GM19463 (cell line): ENCODE measurements around the gene FOCAD.

Experiments
- ATAC-seq: cut with Tn5 transposase; IDR thresholded peaks from one replicate; pipeline ENCODE4 v1.9.1; 2021; ENCODE audit warnings: mild to moderate bottlenecking, moderate library complexity; ENCODE audit not compliant: unreplicated experiment

The FOCAD gene

DNA sequence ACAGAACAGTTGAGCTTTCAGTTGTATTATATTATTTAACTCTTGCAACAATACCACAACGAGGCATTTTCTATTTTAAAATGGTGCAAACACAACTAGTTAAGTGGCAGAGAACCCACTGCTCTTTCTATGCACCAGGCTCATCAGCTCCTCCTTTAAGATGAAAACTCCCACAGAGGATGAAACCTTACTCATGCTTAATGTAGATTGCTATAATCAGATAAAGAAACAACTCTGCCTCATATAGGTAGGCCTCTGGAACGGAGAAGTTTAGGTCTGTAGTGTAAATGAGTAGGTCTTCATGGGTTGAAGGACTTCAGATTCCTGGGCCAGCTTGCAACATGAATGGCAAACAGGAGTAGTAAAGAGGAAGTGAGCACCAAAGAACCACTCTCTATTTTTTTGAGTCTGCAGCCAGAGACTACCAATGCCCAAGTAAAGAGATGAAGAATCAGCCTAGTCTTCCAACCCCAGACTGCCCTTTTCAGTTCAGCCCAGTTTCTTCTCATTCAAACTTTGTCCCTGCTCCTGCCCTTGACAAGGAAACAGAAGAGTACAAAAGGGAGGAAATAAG lies 313.5 kb downstream of the FOCAD start:
- ATAC-seq, result peak; percentile 85

DNA sequence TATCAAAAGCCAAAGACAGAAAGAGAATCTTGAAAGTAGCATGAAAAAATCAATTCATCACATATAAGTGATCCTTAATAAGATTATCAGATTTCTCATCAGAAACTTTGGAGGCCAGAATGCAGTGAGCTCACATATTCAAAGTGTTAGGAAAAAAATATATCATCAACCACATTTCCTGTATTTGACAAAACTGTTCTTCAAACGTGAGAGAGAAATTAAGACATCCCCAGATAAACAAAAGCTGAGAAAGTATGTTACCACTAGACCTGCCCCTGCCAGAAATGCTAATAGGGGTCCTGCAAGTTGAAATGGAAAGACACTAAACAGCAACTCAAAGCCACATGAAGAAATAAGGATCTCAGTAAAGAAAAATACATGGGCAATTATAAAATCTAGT lies 317.5 kb downstream of the FOCAD start:
- ATAC-seq, result no peak

DNA sequence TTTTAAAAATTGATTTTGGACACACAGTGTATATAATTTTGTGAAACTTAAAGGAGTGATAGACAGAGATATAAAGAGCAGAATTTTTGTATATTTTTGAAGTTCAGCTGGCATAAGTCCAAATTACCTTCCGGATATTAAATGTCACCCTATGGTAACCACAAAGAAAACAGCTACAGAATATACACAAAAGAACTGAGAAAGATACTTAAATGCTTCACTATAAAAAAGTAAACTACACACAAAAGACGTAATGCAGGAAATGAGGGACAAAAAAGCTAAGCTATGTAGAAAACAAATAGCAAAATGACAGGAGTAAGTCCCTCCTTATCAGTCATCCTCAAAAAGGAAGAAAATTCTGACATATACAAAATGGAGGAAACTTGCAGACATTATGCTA lies 318.0 kb downstream of the FOCAD start:
- no peak for ATAC-seq

DNA sequence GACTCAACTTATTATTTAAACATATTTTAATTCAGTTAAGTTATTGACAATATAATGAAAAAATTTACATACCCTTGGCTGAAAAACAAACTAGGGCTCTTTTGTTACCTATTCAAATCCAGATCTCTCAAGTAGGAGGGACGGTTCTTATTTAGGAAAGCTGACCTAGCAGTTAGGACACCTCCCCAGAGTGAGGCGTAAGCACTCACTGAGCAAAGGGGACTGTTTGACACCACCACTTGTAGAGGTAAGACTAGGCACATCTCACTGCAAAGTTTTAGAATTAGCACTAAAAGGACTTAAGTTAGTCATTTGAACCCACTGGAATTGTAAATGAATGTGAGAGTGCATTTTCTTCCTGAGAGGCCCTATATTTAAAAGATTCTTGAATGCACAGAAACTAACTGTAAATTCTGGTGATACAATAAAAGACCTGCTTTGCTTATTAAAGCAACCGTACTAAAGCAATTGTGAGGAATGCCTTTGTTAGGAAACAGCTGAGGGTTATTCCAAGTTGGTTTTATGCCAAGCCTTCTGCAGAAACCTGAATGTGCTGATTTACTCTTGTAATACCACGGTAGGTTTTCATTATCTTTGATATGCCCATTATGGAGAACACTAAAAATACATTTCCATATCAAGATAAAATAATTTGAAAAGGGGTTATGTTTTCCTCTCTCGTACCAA lies 331.2 kb downstream of the FOCAD start:
- ATAC-seq, result no peak

DNA sequence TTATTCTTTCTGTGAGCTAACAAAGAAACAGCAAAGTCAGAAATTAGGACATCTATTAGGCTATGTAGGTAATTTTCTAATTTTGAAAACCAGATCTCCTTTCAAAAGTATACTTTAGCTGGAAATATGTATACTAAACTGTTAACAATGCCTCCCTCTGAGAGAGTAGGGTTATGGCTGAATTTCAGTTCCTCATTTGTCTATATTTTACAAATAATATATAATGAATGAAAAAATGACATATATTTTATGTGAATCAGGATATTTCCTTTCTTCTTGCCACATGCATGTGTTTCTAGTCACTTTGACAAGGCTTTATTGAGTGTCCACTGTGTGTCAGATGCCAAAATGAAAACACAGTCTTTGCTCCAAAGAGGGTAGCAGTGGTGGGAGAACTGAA lies 331.9 kb downstream of the FOCAD start:
- ATAC-seq, result no peak

DNA sequence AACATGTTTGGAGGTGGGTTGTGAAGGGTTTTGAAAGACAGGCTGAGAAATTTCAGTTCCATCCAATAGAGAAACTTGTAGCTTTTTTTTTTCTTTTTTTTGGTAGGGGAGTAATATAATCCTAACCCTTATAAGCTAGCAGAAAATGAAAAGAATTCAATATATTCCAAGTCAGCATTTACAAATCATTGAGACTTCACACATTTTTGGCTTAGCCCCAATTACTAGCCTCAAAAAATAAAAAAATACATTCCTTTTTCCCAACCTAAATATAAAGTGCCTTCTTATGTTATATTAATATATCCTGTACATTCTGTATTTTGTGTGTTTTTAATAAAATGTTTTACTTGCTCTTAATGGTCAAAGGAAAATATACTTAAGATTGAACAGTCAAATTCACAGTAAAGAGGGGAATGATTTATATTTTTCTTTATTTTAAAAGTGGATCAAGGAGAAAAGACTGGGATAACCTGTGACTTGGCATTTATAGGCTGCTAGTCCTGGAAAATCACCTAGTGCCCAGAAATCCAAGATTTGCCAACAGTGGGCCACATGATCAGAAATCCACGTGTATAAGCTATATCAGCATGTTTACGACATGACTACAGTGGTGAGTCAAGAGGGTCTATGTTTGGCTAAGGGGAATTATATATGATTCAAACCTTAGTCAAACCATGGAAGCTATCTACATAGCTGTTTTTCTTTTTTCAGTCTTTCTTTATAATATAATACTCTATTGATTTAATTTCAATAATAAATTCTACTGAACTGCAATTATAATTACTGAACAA lies 332.8 kb downstream of the FOCAD start:
- ATAC-seq, result no peak

DNA sequence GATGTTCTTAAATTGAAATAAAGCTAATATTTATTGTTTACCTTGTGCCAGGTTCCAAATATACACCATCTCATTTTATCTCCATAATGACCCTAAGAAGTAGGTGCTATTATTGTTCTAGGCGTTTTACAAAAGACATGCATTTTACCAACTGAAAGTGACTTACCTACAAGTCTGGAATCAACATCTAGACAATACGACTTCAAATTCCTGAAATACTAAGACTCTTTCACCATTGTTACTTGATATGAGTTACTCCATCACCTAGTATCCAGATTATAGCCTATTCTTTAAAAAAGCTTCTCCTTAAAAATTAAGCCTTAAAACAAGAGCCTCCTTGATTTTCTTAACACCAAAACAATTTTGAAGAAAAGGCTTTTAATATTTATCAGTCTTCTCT lies 334.1 kb downstream of the FOCAD start:
- no peak for ATAC-seq

DNA sequence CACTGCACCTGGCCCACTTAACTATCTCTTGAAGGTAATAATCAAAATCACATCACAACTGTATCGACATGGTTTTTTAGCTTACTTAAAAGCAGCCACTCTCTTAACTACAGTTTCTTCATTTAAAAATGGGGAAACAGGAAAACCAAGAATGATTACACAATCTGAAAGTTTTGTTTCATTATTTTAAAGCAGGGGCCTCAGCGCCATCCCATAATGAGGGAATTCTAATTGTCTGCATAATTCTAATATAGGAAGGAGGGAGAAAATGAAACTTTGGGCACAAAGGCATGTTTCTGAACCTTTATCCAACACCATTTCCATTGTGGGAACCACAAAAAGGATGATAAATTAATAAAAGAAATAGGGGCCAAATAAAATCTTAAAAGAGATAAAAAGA lies 339.8 kb downstream of the FOCAD start:
- ATAC-seq, result no peak

DNA sequence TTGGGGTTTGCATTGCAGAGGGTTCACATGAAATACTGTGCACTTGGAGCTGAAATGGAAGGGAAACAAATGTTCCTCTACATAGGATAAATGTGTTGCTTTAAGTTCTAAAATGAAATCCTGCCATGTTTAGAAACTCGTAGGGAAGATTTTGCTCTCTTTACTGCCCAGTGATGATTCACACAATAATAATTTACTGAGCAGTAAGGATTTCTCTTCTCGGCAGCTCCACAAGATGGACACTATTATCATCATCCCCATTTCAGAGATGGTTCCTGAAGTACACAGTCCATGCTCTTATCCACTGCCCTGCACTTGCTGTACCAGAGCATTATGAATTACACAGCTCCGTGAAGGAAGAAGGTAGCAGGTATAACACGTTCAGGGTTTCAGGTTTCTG lies 343.2 kb downstream of the FOCAD start:
- ATAC-seq, result no peak

DNA sequence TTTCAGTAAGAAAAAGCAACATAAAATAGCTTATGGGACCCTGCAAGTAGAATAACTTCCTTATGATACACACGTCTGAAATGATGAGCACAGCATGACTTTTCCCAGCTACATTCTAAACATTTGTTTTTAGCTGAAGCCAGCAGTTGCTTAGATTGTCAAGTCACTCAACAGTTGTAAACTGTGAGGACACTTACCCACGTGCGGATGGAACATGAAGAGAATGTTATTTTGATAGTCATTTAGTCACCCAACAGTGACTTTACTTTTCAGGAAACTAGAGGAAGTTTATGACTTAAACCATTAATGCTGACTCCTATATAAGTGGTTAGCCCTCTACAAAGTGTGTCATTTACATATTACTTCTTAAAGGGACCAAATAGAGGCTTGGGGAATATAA lies 344.4 kb downstream of the FOCAD start:
- no peak for ATAC-seq

DNA sequence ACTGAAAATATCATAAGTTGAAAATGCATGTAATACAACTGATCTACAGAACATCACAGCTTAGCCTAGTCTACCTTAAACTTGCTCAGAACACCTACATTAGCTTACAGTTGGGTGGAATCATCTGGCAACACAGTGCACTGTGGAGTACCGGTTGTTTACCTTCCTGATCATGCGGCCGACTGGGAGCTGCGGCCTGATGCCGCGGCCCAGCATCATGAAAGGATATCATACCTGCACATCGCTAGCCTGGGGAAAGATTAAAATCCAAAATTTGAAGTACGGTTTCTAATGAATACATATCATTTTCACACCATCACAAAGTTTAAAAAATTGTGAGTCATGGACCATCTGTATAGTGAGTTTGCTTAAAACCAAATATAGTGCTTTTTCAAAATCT lies 345.6 kb downstream of the FOCAD start:
- no peak for ATAC-seq

DNA sequence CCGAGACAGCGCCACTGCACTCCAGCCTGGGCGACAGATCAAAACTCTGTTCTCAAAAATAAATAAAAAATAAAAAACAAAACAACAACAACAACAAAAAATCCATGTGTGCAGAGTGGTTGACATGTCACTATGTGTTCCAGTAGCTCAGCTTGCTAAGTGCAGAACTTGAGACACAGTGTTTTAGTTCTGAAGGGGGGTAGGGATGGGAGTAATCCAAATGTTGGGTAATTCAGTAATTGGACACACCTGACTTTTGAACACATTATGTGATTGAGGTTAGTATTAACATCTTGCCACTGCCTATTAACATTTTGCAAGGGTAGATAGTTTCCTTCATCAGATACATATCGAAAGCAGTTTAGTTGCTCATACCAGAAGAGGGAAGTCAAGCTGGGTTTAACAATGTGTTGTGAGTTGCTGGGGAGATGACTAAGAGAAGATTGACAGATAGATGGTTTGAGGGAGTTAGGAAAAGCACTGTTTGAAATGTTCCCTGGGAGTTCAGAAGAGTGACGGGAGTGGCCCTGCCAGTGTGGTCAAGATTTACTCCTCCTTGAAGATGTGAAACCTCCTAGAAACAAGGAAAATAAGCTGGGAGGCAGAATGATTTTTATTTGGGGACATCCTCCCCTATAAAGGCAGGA lies 346.5 kb downstream of the FOCAD start:
- peak; percentile 76 for ATAC-seq

DNA sequence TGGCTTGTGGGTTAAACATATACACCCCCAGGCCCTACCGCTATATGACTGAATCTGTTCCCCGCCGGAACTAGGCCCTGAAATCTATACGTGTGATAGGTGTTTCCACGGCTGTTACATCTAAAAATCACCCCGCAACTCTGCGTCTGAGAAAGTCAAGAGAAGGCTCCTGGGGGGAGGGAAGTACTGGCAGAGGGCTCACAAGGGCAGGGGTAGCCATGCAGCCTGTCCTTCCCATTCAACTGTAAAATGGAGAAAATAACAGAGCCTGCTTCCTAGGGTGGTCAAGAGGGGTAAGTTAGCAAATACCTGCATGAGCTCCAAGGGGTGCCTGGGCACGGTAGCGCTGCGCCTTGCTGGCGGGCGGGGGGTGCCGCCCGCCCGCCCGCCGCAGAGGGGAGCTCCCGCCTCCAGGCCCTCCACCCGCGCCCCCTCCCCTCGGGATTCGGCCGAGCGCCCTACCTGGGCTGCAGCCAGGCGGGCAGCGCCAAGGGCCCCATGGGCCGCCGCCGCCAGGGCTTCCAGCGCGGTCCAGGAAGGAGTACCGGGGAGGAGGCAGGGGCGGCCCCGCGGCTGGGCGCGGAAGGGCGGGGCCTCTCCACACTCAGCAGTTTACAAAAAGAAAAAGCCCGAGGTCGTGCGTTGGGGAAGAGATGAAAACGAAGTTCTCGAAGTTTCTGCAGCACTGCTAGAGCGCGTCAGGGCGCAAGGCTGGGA lies 347.2 kb downstream of the FOCAD start, which contains the start of gene HACD4:
TSS of gene HACD4 (minus strand) at position 550 of the 717 bp plus-strand sequence. CDS start at position 500, 50 bp downstream.
- ATAC-seq, result peak; percentile 62

DNA sequence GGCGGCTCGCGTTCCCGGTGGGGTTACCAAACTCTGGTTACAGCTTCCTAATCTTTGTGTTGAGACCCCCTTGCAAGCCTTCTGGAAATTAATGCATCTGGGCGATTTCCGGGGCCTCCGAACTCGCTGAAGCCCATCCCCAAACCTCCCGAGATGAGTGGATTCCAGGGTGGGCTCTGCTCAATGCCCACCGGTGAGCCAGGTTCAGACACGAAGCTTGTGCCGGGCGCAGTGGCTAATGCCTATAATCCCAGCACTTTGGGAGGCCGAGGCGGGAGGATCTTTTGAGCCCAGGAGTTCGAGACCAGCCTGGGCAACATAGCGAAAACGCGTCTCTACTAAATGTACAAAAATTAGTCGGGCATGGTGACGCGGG lies 347.7 kb downstream of the FOCAD start:
- no peak for ATAC-seq

DNA sequence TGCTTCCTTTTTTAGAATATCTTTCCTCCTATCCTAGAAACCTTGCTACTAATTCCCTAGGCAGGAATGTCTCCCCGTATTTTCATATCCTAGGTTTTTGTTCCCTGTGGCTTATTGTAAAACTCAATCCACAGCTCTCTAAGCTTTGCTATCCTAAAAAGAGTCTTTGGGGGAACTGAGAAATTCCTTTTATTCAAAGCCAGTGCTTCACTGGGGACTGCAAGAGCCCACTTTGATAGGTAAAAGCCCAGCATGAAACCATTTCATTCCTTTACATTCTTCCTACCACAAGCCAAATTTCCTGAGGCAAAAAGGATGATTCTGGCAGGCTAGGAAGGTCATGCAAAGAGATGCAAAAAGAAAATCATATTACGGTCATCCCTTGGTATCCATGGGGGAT lies 353.2 kb downstream of the FOCAD start:
- ATAC-seq, result no peak

DNA sequence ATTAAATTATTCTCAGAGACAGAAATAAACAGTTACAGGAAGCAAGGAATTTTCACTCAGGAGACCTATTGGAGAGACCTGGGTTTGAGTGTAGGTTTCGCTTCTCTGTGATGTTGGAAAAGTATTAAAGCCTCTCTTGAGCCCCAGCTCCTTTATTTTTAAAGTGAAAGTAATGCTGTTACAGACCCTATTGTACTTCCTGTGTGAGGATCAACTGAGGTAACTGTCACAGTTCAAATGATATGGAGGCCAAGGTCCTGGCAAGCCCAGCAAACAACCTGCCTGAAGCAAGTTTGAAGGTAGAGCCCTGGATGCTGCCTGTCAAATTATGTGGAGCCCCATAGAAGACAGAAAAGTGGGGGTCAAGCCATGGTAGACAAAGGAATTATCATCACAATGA lies 355.2 kb downstream of the FOCAD start:
- no peak for ATAC-seq

DNA sequence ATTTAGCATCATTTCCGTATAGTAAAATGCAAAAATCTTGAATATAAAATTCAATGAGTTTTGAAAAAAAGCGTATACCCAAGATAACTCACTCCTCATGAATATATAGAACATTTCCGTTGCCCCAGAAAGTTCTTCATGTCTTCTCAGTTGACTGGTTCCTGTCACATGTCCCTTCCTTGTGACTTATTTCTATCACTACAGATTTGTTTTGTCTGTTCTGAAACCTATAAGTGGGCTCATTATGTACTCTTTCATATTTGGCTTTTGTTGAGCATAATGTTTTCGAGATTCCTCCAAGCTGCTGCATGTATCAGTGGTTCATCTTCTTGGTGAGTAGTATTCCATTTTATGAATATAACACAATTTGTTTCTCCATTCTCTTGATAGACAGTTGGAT lies 358.4 kb downstream of the FOCAD start:
- ATAC-seq, result no peak

DNA sequence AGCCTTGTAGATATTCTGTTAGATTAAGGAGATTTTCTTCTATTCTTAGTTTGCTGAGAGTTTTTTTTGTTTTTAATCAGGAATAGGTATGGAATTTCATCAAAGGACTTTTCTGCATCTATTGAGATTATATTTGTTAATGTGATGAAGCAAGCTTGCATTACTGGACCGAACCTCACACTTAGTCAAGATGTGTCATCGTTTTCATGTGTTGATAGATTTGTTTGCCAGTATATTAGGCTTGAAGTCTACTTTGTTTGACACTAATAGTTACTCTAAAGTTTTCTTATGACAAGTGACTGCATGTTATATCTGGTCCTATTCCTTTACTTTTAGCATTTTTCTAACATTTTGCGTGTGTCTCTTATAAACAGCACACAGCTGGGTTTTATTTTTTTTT lies 359.8 kb downstream of the FOCAD start:
- ATAC-seq, result no peak
